SK-N-MC (cell line): Measurements from ENCODE around the gene SMC1B.

Source experiments
- DNase-seq: peaks from one replicate; pipeline ENCODE4 v3.0.0-alpha.2; 2011; ENCODE audit warnings: low read depth, low spot score
- H3K27ac ChIP-seq: fragments of 200-600 bp; sonication (generic); 2 replicates; pipeline ENCODE4 v1.5.1; 2016; ENCODE audit warnings: mixed run types
- H3K36me3 ChIP-seq: fragments of 200-600 bp; sonication (generic); 2 replicates; pipeline ENCODE4 v1.6.1; 2017; ENCODE audit warnings: antibody characterized with exemption, low read length, mixed read lengths; ENCODE audit not compliant: insufficient read depth
- H3K4me3 ChIP-seq: fragments of 200-600 bp; sonication (generic); 2 replicates; pipeline ENCODE4 v1.5.1; 2016
- H3K9ac ChIP-seq: fragments of 200-600 bp; sonication (generic); 2 replicates; pipeline ENCODE4 v1.8.0; 2017; ENCODE audit warnings: mixed run types, mixed read lengths; ENCODE audit not compliant: insufficient read length
- H3K9me3 ChIP-seq: fragments of 200-600 bp; sonication (generic); 2 replicates; pipeline ENCODE4 v1.6.1; 2017; ENCODE audit warnings: low read depth, mild to moderate bottlenecking, antibody characterized with exemption, low read length, moderate library complexity, mixed read lengths
- EZH2 ChIP-seq: fragments of 200-600 bp; sonication (generic); IDR thresholded peaks from one replicate; pipeline ENCODE4 v1.6.1; 2017; ENCODE audit warnings: antibody characterized with exemption
- FOXP2 ChIP-seq: optimal IDR thresholded peaks from 2 replicates; pipeline ENCODE3; 2011; ENCODE audit warnings: mild to moderate bottlenecking, moderate library complexity; ENCODE audit not compliant: insufficient read depth; ENCODE audit errors: extremely low read length, control extremely low read depth
- POLR2AphosphoS5 ChIP-seq: IDR thresholded peaks from 2 replicates; pipeline ENCODE4 v1.6.1; 2012; ENCODE audit warnings: mild to moderate bottlenecking, low read depth, low read length, borderline replicate concordance

Gene SMC1B

GRCh38 chr22:45413368-45414211 is at the start of gene SMC1B, which contains the start of gene RIBC2:
Gene SMC1B, minus strand, starts transcription at chr22:45413599. Its CDS starts 32 bp downstream, at chr22:45413567.
Gene RIBC2, plus strand, starts transcription at chr22:45413693. Its CDS starts 194 bp downstream, at chr22:45413887.
- H3K27ac ChIP-seq = peak within 1 kb of the TSS; percentile 62; the same call in 1 of the 2 replicates
- TF ChIP-seq EZH2 (no peak), POLR2AphosphoS5 (peak; percentile 26; the same call in 1 of the 2 replicates), FOXP2 (no peak)
- peak within 1 kb of the TSS; percentile 90 for H3K9ac ChIP-seq
- peak within 1 kb of the TSS; percentile 91 for H3K4me3 ChIP-seq
- no peaks in the 10 kb centered on the region for H3K9me3 ChIP-seq
- peak; percentile 58 for DNase-seq
- H3K36me3 ChIP-seq = peaks cover 15% of the 10 kb centered on the region; the same call in 1 of the 2 replicates

GRCh38 chr22:45462034-45462655 is 48.7 kb upstream of the SMC1B start:
- DNase-seq = no peak
- Histone ChIP-seq H3K9ac (no peak overlapping the region), H3K9me3 (no peaks in the 10 kb centered on the region), H3K27ac (no peak overlapping the region), H3K36me3 (no peaks in the 10 kb centered on the region), H3K4me3 (no peak overlapping the region)
- TF ChIP-seq FOXP2 (no peak), POLR2AphosphoS5 (no peak), EZH2 (no peak)

GRCh38 chr22:45460288-45461109 is 47.1 kb upstream of the SMC1B start:
- TF ChIP-seq EZH2 (no peak), FOXP2 (no peak), POLR2AphosphoS5 (no peak)
- no peak overlapping the region for H3K27ac ChIP-seq
- DNase-seq = no peak
- H3K4me3 ChIP-seq = no peak overlapping the region
- H3K9ac ChIP-seq = no peak overlapping the region
- no peaks in the 10 kb centered on the region for H3K36me3 ChIP-seq
- H3K9me3 ChIP-seq = no peaks in the 10 kb centered on the region

GRCh38 chr22:45459235-45459634 is 45.8 kb upstream of the SMC1B start:
- H3K9ac ChIP-seq = no peak overlapping the region
- TF ChIP-seq POLR2AphosphoS5 (no peak), EZH2 (no peak), FOXP2 (no peak)
- H3K9me3 ChIP-seq = no peaks in the 10 kb centered on the region
- DNase-seq = no peak
- no peaks in the 10 kb centered on the region for H3K36me3 ChIP-seq
- no peak overlapping the region for H3K27ac ChIP-seq
- no peak overlapping the region for H3K4me3 ChIP-seq

- H3K9ac ChIP-seq = no peak overlapping the region
- no peaks in the 10 kb centered on the region for H3K36me3 ChIP-seq
- H3K27ac ChIP-seq = no peak overlapping the region
- no peak for DNase-seq
- TF ChIP-seq FOXP2 = no peak
- no peak for TF ChIP-seq EZH2
- TF ChIP-seq POLR2AphosphoS5 = no peak
- H3K9me3 ChIP-seq = no peaks in the 10 kb centered on the region
- H3K4me3 ChIP-seq = no peak overlapping the region
These were observed 45.1 kb upstream of the SMC1B start for GRCh38 chr22:45458532-45458931.

GRCh38 chr22:45456811-45457210 is 43.4 kb upstream of the SMC1B start:
- DNase-seq = no peak
- Histone ChIP-seq H3K4me3 (no peak overlapping the region), H3K9me3 (no peaks in the 10 kb centered on the region), H3K36me3 (no peaks in the 10 kb centered on the region), H3K9ac (no peak overlapping the region), H3K27ac (no peak overlapping the region)
- TF ChIP-seq FOXP2 = no peak
- TF ChIP-seq POLR2AphosphoS5 = no peak
- no peak for TF ChIP-seq EZH2

- no peak overlapping the region for H3K9ac ChIP-seq
- H3K4me3 ChIP-seq = no peak overlapping the region
- no peak overlapping the region for H3K27ac ChIP-seq
- H3K36me3 ChIP-seq = no peaks in the 10 kb centered on the region
- no peaks in the 10 kb centered on the region for H3K9me3 ChIP-seq
- no peak for DNase-seq
- TF ChIP-seq POLR2AphosphoS5 = no peak
- TF ChIP-seq FOXP2 = no peak
- TF ChIP-seq EZH2 = no peak
These were observed 42.2 kb upstream of the SMC1B start for GRCh38 chr22:45455621-45456020.

GRCh38 chr22:45455212-45455611 is 41.8 kb upstream of the SMC1B start:
- Histone ChIP-seq H3K4me3 (no peak overlapping the region), H3K9ac (no peak overlapping the region), H3K9me3 (no peaks in the 10 kb centered on the region), H3K36me3 (no peaks in the 10 kb centered on the region), H3K27ac (no peak overlapping the region)
- TF ChIP-seq EZH2 = no peak
- TF ChIP-seq FOXP2 = no peak
- no peak for TF ChIP-seq POLR2AphosphoS5
- no peak for DNase-seq
